SU-DHL-6 (cell line): ENCODE measurements around the gene PDZRN3.

Source experiments
- H2AFZ ChIP-seq: fragments of 200-600 bp; sonication (generic); 2 replicates; pipeline ENCODE4 v1.6.1; 2014; ENCODE audit warnings: low read depth, mild to moderate bottlenecking, moderate library complexity, mixed read lengths, antibody characterized with exemption, low read length; ENCODE audit not compliant: severe bottlenecking
- H3F3A ChIP-seq: fragments of 200-600 bp; shearing (Covaris generic); 2 replicates; pipeline ENCODE4 v1.6.0; 2016; ENCODE audit warnings: antibody characterized with exemption, mild to moderate bottlenecking; ENCODE audit not compliant: insufficient read depth
- H3K27ac ChIP-seq: fragments of 200-600 bp; sonication (generic); 2 replicates; pipeline ENCODE4 v1.5.1; 2016; ENCODE audit warnings: low read depth, mild to moderate bottlenecking, low read length, moderate library complexity, mixed read lengths
- H3K27me3 ChIP-seq: fragments of 200-600 bp; sonication (generic), shearing (Covaris generic); 2 replicates; pipeline ENCODE4 v1.6.0; 2014; ENCODE audit warnings: mild to moderate bottlenecking, low read length
- H3K36me3 ChIP-seq: fragments of 200-600 bp; sonication (generic); 2 replicates; pipeline ENCODE4 v1.6.1; 2014; ENCODE audit warnings: mild to moderate bottlenecking, low read length, mixed read lengths
- H3K4me2 ChIP-seq: fragments of 300-600, 200-600 bp; shearing (Covaris generic), sonication (generic); 2 replicates; pipeline ENCODE4 v1.6.0; 2014; ENCODE audit warnings: low read length, low read depth, mild to moderate bottlenecking; ENCODE audit not compliant: poor library complexity, severe bottlenecking
- H3K4me3 ChIP-seq: fragments of 200-600 bp; sonication (generic); 2 replicates; pipeline ENCODE4 v1.5.1; 2014; ENCODE audit warnings: antibody characterized with exemption, low read length, mild to moderate bottlenecking, mixed read lengths; ENCODE audit not compliant: insufficient read depth, poor library complexity, severe bottlenecking
- H3K79me2 ChIP-seq: fragments of 200-600 bp; sonication (generic); 2 replicates; pipeline ENCODE4 v1.6.1; 2014; ENCODE audit warnings: mild to moderate bottlenecking, low read length, moderate library complexity; ENCODE audit not compliant: insufficient read depth
- H3K9ac ChIP-seq: fragments of 200-600 bp; sonication (generic); 2 replicates; pipeline ENCODE4 v1.7.0; 2014; ENCODE audit warnings: mild to moderate bottlenecking, low read length
- H3K9me2 ChIP-seq: fragments of 200-600 bp; sonication (generic); replicated peaks from 2 replicates; pipeline ENCODE4 v1.6.1; 2014; ENCODE audit warnings: low read length; ENCODE audit not compliant: insufficient read depth
- H3K9me3 ChIP-seq: fragments of 200-600 bp; sonication (generic); 2 replicates; pipeline ENCODE4 v1.6.1; 2014; ENCODE audit warnings: low read length, mixed read lengths; ENCODE audit not compliant: insufficient read depth
- H4K20me1 ChIP-seq: fragments of 200-600 bp; sonication (generic); 2 replicates; pipeline ENCODE4 v1.6.1; 2014; ENCODE audit warnings: low read depth, mild to moderate bottlenecking, antibody characterized with exemption, low read length, moderate library complexity, mixed read lengths
- CTCF ChIP-seq: fragments of 200-600 bp; sonication (generic); IDR thresholded peaks from one replicate; pipeline ENCODE4 v1.5.1; 2017; ENCODE audit warnings: antibody characterized with exemption, mild to moderate bottlenecking, low read length, moderate library complexity; ENCODE audit not compliant: insufficient read depth, poor library complexity, severe bottlenecking
- EZH2phosphoT487 ChIP-seq: fragments of 200-600 bp; sonication (generic), shearing (Covaris generic); conservative IDR thresholded peaks from 2 replicates; pipeline ENCODE4 v1.6.1; 2018; ENCODE audit warnings: mild to moderate bottlenecking, antibody characterized with exemption, low read length, moderate library complexity, mixed read lengths

The PDZRN3 gene

GRCh38 chr3:73498764-73499622 lies 125.7 kb downstream of the PDZRN3 start:
- no peak overlapping the region for H3K27ac ChIP-seq
- no peak overlapping the region for H3K9ac ChIP-seq
- no peaks in the 10 kb centered on the region for H3K27me3 ChIP-seq
- H2AFZ ChIP-seq, result no peak overlapping the region
- no peaks in the 10 kb centered on the region for H3K79me2 ChIP-seq
- H4K20me1 ChIP-seq, result no peaks in the 10 kb centered on the region
- no peak overlapping the region for H3K4me3 ChIP-seq
- TF ChIP-seq CTCF (no peak), EZH2phosphoT487 (no peak)
- no peak overlapping the region for H3K4me2 ChIP-seq
- no peaks in the 10 kb centered on the region for H3K36me3 ChIP-seq
- no peaks in the 10 kb centered on the region for H3F3A ChIP-seq
- H3K9me3 ChIP-seq, result no peaks in the 10 kb centered on the region
- H3K9me2 ChIP-seq, result no peaks in the 10 kb centered on the region

- Histone ChIP-seq H3K79me2 (no peaks in the 10 kb centered on the region), H3K9me3 (no peaks in the 10 kb centered on the region), H3K36me3 (no peaks in the 10 kb centered on the region), H3K9ac (no peak overlapping the region), H3K27ac (no peak overlapping the region), H2AFZ (no peak overlapping the region), H3K4me3 (no peak overlapping the region), H3K9me2 (no peaks in the 10 kb centered on the region), H3K27me3 (no peaks in the 10 kb centered on the region), H4K20me1 (no peaks in the 10 kb centered on the region), H3K4me2 (no peak overlapping the region), H3F3A (no peaks in the 10 kb centered on the region)
- TF ChIP-seq EZH2phosphoT487, result no peak
- no peak for TF ChIP-seq CTCF
Measured at GRCh38 chr3:73497646-73498406, 126.9 kb downstream of the PDZRN3 start.

- no peaks in the 10 kb centered on the region for H3K79me2 ChIP-seq
- H4K20me1 ChIP-seq, result no peaks in the 10 kb centered on the region
- no peak overlapping the region for H2AFZ ChIP-seq
- H3K9me3 ChIP-seq, result no peaks in the 10 kb centered on the region
- H3K9me2 ChIP-seq, result no peaks in the 10 kb centered on the region
- H3K4me3 ChIP-seq, result no peak overlapping the region
- TF ChIP-seq CTCF, result no peak
- no peak for TF ChIP-seq EZH2phosphoT487
- H3F3A ChIP-seq, result no peaks in the 10 kb centered on the region
- no peak overlapping the region for H3K9ac ChIP-seq
- no peak overlapping the region for H3K4me2 ChIP-seq
- H3K27me3 ChIP-seq, result no peaks in the 10 kb centered on the region
- H3K36me3 ChIP-seq, result no peaks in the 10 kb centered on the region
- no peak overlapping the region for H3K27ac ChIP-seq
Measured at GRCh38 chr3:73493543-73494308, 131.0 kb downstream of the PDZRN3 start.
